Panc1 (cell line): ENCODE data around the gene HS2ST1. TPM values are rescaled to one million over a fixed set of nuclear protein-coding genes. Genes with fewer than 3 reads are reported as not detected.

ENCODE experiments used
- ATAC-seq: fragments of 200-7000 bp; cut with Tn5 transposase; 2 replicates; pipeline ENCODE4 v1.9.1; 2020; ENCODE audit warnings: mild to moderate bottlenecking, moderate library complexity
- BruUV-seq: library from RNA; stranded (reverse); fragments of 400-500 nt; replicated peaks from 2 replicates; lab custom pipeline; 2021; lab: Mats Ljungman, UMichigan
- CTCF ChIA-PET: fragments of 300-600 bp; sonication (Branson Sonifier 250); formaldehyde crosslinking; loops from one replicate; lab custom pipeline; 2022; ENCODE audit warnings: antibody characterized with exemption; lab: Charles Lee
- POLR2A ChIA-PET: fragments of 300-600 bp; sonication (Branson Sonifier 250); formaldehyde crosslinking; loops from one replicate; lab custom pipeline; 2022; ENCODE audit warnings: antibody characterized with exemption; lab: Charles Lee
- DNase-seq: peaks from one replicate; pipeline ENCODE4 v3.0.0-alpha.2; 2010; ENCODE audit warnings: low read depth, low spot score
- H3K27ac ChIP-seq: 2 replicates; pipeline ENCODE4 v1.5.1; 2011; ENCODE audit warnings: mild to moderate bottlenecking, low read length, inconsistent platforms
- H3K27me3 ChIP-seq: fragments of 200-500 bp; sonication (Bioruptor generic); 2 replicates; pipeline ENCODE4 v1.6.0; 2014; ENCODE audit warnings: low read length, inconsistent platforms; ENCODE audit not compliant: control insufficient read depth, insufficient read depth
- H3K36me3 ChIP-seq: fragments of 200-500 bp; sonication (Bioruptor generic); 2 replicates; pipeline ENCODE4 v1.5.1; 2014; ENCODE audit warnings: inconsistent platforms, mild to moderate bottlenecking, low read length, moderate library complexity; ENCODE audit not compliant: control insufficient read depth, insufficient read depth
- H3K4me1 ChIP-seq: 2 replicates; pipeline ENCODE4 v1.5.1; 2011; ENCODE audit warnings: inconsistent platforms, mild to moderate bottlenecking, low read length, moderate library complexity; ENCODE audit not compliant: control insufficient read depth, insufficient read depth
- H3K4me3 ChIP-seq, 2 experiments: 2 replicates each; pipeline ENCODE4 v1.5.1; 2011 to 2012; ENCODE audit warnings: low read depth in 2 of 2, low read length in 2 of 2, mild to moderate bottlenecking in 2 of 2, inconsistent platforms in 1 of 2, moderate library complexity in 1 of 2
- H3K9me3 ChIP-seq: fragments of 200-500 bp; sonication (Bioruptor generic); 2 replicates; pipeline ENCODE4 v1.5.1; 2014; ENCODE audit warnings: low read depth, mild to moderate bottlenecking, inconsistent platforms, low read length, moderate library complexity; ENCODE audit not compliant: control insufficient read depth, insufficient read depth
- POLR2AphosphoS5 ChIP-seq: IDR thresholded peaks from 2 replicates; pipeline ENCODE4 v1.6.1; 2012; ENCODE audit warnings: mild to moderate bottlenecking, low read depth, low read length, moderate library complexity
- SIN3A ChIP-seq: IDR thresholded peaks from 2 replicates; pipeline ENCODE4 v1.6.1; 2012; ENCODE audit warnings: low read depth, mild to moderate bottlenecking, low read length, moderate library complexity, borderline replicate concordance; ENCODE audit not compliant: insufficient read depth
- TCF7L2 ChIP-seq: IDR thresholded peaks from 2 replicates; pipeline ENCODE4 v1.6.1; 2011; ENCODE audit warnings: mild to moderate bottlenecking, low read depth, low read length, inconsistent platforms
- in situ Hi-C: cut with HindIII; loops from 2 replicates; pipeline ENCODE4 v1.10.0; 2016; ENCODE audit warnings: low sequenced_read_pairs, low pct_unique_long_range_greater_than_20kb
- intact Hi-C: fragments of 100-400 bp; cut with micrococcal nuclease; formaldehyde crosslinking; loops from one replicate; pipeline ENCODE4 v1.10.0; 2022; ENCODE audit not compliant: unreplicated experiment
- total RNA-seq: library from RNA; stranded (reverse); gene quantifications from one replicate; pipeline ENCODE4 v1.2.1, GENCODE V29; 2021; ENCODE audit not compliant: unreplicated experiment
- TF ChIP-seq, protein P1 (sequence below), 2 experiments: IDR thresholded peaks; 2 replicates each; pipeline ENCODE4 v1.6.1; 2011 to 2012; ENCODE audit warnings: low read depth in 2 of 2, control low read depth in 1 of 2, low read length in 1 of 2, mild to moderate bottlenecking in 1 of 2, moderate library complexity in 1 of 2; ENCODE audit not compliant: insufficient read depth in 1 of 2
- TF ChIP-seq, protein P2 (sequence below): fragments of 450-650 bp; IDR thresholded peaks from 2 replicates; pipeline ENCODE4 v1.5.1; 2017; ENCODE audit warnings: mild to moderate bottlenecking

The HS2ST1 gene
- total RNA-seq, 1 experiment from 2014 or later = 81.0 TPM

DNA sequence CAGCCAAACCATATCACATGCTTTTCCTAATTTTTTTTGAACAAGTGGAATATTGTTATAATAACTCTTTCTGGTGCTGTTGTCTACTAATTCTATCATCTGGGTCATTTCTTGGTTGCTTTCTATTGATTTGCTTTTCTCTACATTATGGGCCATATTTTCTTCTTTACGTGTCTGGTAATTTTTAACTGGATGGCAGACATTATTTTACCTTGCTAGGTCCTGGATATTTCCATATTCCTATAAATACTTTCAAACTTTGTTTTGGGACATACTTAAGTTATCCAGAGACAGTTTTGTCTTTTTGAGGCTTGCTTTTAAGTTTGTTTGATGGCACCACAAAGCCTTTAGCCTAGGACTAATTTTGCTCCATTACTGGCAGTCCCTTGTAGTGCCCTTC, 11.3 kb downstream of the HS2ST1 start:
- CTCF ChIA-PET = no interaction called here
- no peaks in the 10 kb centered on the region for H3K36me3 ChIP-seq
- in situ Hi-C loops (no loop called here), intact Hi-C loops (no loop called here)
- ATAC-seq = no peak
- TF ChIP-seq TCF7L2 (no peak), SIN3A (no peak), POLR2AphosphoS5 (no peak)
- TF ChIP-seq, protein P1, sequence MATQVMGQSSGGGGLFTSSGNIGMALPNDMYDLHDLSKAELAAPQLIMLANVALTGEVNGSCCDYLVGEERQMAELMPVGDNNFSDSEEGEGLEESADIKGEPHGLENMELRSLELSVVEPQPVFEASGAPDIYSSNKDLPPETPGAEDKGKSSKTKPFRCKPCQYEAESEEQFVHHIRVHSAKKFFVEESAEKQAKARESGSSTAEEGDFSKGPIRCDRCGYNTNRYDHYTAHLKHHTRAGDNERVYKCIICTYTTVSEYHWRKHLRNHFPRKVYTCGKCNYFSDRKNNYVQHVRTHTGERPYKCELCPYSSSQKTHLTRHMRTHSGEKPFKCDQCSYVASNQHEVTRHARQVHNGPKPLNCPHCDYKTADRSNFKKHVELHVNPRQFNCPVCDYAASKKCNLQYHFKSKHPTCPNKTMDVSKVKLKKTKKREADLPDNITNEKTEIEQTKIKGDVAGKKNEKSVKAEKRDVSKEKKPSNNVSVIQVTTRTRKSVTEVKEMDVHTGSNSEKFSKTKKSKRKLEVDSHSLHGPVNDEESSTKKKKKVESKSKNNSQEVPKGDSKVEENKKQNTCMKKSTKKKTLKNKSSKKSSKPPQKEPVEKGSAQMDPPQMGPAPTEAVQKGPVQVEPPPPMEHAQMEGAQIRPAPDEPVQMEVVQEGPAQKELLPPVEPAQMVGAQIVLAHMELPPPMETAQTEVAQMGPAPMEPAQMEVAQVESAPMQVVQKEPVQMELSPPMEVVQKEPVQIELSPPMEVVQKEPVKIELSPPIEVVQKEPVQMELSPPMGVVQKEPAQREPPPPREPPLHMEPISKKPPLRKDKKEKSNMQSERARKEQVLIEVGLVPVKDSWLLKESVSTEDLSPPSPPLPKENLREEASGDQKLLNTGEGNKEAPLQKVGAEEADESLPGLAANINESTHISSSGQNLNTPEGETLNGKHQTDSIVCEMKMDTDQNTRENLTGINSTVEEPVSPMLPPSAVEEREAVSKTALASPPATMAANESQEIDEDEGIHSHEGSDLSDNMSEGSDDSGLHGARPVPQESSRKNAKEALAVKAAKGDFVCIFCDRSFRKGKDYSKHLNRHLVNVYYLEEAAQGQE (IDR thresholded peaks at IDR 0.05; ENCODE audit: insufficient read depth in 1 of 2, low read depth in 2 of 2, low read length in 1 of 2) = no peak
- TF ChIP-seq, protein P2, sequence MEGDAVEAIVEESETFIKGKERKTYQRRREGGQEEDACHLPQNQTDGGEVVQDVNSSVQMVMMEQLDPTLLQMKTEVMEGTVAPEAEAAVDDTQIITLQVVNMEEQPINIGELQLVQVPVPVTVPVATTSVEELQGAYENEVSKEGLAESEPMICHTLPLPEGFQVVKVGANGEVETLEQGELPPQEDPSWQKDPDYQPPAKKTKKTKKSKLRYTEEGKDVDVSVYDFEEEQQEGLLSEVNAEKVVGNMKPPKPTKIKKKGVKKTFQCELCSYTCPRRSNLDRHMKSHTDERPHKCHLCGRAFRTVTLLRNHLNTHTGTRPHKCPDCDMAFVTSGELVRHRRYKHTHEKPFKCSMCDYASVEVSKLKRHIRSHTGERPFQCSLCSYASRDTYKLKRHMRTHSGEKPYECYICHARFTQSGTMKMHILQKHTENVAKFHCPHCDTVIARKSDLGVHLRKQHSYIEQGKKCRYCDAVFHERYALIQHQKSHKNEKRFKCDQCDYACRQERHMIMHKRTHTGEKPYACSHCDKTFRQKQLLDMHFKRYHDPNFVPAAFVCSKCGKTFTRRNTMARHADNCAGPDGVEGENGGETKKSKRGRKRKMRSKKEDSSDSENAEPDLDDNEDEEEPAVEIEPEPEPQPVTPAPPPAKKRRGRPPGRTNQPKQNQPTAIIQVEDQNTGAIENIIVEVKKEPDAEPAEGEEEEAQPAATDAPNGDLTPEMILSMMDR = no peak
- no peak for DNase-seq
- peaks cover 2% of the 10 kb centered on the region; the same call in 1 of the 2 replicates for H3K4me1 ChIP-seq
- no peak overlapping the region for H3K27ac ChIP-seq
- H3K4me3 ChIP-seq = no peak overlapping the region
- POLR2A ChIA-PET = no interaction called here
- BruUV-seq = no TSS peak
- peaks cover 26% of the 10 kb centered on the region; the same call in 1 of the 2 replicates for H3K9me3 ChIP-seq
- H3K27me3 ChIP-seq = no peaks in the 10 kb centered on the region

DNA sequence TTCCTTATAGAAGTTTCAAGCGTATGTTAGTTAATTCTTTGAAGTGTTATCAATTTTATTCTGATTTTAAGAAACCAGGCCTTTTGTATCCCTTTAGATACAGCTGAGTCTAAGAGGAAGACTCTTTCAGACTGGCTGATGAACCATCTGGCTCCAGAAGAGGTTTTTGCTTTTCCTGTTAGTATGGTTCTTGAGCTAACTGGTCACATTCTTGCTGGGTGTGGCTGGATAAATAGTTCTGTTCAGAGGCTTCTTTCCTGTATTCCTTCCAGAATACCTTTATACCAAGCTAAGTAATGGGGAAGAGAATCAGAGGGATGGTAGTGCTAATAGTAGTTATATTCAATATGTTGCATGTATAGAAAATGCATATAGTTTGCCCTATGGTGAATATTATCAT, 12.4 kb downstream of the HS2ST1 start:
- H3K4me3 ChIP-seq = no peak overlapping the region
- H3K27ac ChIP-seq = no peak overlapping the region
- in situ Hi-C loops = no loop called here
- H3K27me3 ChIP-seq = no peaks in the 10 kb centered on the region
- H3K36me3 ChIP-seq = no peaks in the 10 kb centered on the region
- H3K4me1 ChIP-seq = peaks cover 2% of the 10 kb centered on the region; the same call in 1 of the 2 replicates
- intact Hi-C loops = no loop called here
- no TSS peak for BruUV-seq
- TF ChIP-seq, protein P1 (IDR thresholded peaks at IDR 0.05; ENCODE audit: insufficient read depth in 1 of 2, low read depth in 2 of 2, low read length in 1 of 2) = no peak
- TF ChIP-seq SIN3A (no peak), POLR2AphosphoS5 (no peak), TCF7L2 (no peak)
- TF ChIP-seq, protein P2 = no peak
- ChIA-PET POLR2A (no interaction called here), CTCF (no interaction called here)
- no peak for DNase-seq
- ATAC-seq = no peak; the same call in 1 of the 2 replicates
- peaks cover 17% of the 10 kb centered on the region; the same call in 1 of the 2 replicates for H3K9me3 ChIP-seq
